GM21723 (cell line): ENCODE measurements around the gene SFSWAP.
"Not testable (repeated sequence)": the region's sequence is repeated elsewhere in the genome, so short reads cannot be mapped to it uniquely, and the experiment has no call there.

ENCODE experiments used
- ATAC-seq: cut with Tn5 transposase; IDR thresholded peaks from one replicate; pipeline ENCODE4 v1.9.1; 2021; ENCODE audit warnings: mild to moderate bottlenecking, moderate library complexity; ENCODE audit not compliant: unreplicated experiment

SFSWAP gene

DNA sequence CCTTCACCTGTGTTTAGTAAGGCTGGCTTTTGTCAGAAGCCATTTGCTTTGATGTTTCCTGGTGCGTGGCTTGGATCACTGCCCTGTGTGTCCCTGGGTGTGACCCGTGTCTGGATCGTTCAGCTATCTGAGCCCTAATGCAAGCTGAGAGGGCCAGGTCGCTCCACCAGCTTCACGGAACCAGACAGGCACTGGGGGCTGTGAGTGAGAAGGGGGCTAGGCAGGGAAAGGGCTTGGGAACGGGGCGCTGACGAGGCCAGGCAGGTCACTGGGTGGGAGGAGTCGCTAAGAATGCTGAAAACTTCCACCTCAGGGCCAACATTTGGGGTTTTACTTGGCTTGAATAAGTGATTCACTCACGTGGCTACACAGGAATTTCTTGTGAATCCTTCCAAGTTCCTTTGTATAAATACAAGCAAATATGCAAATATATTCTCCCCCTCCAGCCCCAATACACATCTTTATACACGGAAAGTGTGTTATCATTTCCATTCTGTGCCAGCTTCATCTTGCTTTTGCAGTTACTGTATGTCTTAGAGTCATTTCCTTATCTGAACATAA is 93.2 kb downstream of the SFSWAP start:
- no peak for ATAC-seq

DNA sequence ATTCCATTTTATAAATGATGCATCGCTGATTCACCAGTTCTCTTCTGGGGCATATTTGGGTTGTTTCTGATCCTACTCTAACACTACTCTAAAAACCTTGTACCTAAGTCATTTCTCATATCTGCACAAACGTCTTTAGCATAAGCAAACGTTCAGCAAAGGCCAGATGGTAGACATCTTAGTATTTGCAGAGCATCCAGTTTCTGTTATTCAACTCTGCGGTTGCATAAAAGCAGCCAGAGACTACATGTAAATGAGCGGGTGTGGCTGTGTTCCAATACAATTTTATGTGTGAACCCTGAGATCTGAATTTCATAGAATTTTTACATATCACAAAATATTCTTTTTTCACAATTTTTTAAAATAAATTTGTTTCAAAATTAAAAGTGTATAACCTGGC is 94.5 kb downstream of the SFSWAP start:
- ATAC-seq: no peak

GRCh38 chr12:131806674-131807073 is 95.8 kb downstream of the SFSWAP start:
- no peak for ATAC-seq

GRCh38 chr12:131808744-131809371 is 98.0 kb downstream of the SFSWAP start:
- ATAC-seq: no peak

DNA sequence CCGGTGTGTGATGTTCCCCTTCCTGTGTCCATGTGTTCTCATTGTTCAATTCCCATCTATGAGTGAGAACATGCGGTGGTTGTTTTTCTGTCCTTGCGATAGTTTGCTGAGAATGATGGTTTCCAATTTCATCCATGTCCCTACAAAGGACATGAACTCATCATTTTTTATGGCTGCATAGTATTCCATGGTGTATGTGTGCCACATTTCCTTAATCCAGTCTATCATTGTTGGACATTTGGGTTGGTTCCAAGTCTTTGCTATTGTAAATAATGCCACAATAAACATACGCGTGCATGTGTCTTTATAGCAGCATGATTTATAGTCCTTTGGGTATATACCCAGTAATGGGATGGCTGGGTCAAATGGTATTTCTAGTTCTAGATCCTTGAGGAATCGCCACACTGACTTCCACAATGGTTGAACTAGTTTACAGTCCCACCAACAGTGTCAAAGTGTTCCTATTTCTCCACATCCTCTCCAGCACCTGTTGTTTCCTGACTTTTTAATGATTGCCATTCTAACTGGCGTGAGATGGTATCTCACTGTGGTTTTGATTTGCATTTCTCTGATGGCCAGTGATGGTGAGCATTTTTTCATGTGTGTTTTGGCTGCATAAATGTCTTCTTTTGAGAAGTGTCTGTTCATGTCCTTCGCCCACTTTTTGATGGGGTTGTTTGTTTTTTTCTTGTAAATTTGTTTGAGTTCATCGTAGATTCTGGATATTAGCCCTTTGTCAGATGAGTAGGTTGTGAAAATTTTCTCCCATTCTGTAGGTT is 98.8 kb downstream of the SFSWAP start:
- not testable (repeated sequence) for ATAC-seq

- ATAC-seq: no peak
These were observed 99.8 kb downstream of the SFSWAP start for GRCh38 chr12:131810726-131811125.

DNA sequence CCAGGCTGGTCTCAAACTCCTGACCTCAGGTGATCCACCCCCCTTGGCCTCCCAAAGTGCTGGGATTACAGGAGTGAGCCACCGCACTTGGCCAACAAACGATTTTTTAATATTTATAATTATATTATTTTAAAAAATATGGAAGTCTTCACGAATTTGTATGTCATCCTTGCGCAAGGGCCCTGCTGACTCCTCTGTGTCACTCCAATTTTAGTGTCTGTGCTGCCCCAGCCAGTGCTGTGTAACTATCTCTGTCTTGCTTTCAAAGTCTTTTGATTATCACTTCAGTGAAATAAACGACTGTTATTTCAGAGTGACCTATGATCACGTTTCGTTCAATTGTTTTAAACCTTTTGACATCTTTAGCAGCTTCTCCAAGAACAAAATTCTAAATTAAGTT is 104.2 kb downstream of the SFSWAP start:
- ATAC-seq: no peak

DNA sequence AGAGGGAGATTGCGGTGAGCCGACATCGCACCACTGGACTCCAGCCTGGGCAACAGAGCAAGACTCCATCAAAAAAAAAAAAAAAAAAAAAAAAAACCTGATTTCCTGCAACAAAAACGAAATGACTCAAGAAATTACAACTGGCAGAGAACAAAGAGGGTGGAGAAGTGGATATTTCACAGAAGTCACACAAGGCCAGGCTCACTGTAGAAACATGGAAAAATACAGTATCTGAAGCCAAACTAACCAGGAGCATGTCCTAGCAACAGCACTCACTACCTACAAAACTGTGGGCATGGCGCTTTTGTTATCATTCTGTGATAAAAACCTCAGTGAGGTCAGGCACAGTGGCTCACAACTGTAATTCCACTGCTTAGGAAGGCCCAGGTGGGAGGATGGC is 105.6 kb downstream of the SFSWAP start:
- no peak for ATAC-seq

DNA sequence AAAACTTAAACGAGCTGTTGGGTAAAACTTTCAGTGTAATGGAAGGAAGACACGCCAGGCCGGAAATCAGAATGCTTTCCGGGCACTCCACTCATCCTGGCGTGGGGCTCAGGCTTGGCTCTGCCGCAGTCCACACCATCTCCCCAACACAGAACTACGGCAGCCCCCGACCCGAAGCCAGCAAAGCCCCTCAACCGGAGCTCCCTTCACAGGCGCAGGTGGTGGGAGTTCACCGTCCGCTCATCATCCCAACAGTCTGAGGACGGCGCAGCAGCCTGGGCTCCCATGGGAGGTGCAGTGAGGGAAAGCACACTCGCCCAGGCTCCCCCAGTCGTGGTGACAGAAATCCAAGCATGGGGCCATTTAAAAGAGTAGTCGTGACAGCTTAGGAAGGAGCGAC is 106.4 kb downstream of the SFSWAP start:
- ATAC-seq: no peak

GRCh38 chr12:131818821-131819585 is 108.1 kb downstream of the SFSWAP start:
- no peak for ATAC-seq

DNA sequence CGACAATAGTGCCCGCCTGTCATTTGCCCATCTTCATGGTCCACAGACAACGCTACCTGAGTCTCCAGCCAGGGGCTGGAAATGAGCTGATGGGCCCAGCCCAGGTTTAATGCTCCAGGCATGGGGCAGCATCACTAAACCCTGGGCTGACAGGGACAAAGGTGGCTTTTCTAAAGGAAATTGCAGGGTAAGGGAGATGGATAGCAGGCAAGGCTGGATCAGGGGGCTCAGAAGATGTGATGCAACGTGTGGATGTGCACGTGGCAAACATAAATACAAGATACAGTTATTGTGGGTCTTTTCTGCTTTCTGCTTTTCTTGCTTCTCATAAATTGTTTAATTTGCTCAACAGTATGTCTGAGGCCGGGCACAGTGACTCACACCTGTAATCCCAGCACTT is 113.6 kb downstream of the SFSWAP start:
- no peak for ATAC-seq

DNA sequence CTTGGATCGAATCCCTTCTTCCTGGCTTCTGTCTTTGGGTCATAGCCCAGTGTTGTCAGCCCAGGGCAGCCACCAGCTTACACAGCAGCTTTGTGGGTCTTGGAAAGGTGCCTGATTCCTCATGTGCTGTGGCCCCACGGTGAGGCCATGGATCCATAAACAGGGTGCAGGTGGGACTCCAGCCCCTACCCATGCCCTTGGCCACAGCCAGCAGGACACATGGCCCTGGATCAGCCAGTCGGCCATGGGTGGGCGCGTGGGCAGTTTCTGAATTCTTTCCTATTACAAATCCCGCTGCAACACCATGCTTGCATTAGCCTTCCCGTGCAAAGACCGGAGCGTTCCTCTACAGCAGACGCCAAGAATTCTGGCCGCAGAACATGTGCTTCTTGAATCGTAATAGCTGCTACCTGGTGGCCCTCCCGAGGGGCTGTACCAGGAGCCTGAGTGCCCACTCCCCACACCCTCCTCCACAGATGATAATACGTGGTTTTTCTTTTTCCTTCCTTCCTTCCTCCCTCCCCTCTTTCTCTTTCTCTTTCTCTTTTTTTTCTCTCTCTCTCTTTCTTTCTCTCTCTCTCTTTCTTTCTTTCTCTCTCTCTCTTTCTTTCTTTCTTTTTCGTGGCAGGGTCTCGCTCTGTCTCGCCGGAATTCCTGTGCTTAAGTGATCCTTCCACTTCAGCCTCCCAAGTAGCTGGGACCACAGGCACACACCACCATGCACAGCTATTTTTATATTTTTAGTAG is 114.4 kb downstream of the SFSWAP start:
- ATAC-seq: no peak

DNA sequence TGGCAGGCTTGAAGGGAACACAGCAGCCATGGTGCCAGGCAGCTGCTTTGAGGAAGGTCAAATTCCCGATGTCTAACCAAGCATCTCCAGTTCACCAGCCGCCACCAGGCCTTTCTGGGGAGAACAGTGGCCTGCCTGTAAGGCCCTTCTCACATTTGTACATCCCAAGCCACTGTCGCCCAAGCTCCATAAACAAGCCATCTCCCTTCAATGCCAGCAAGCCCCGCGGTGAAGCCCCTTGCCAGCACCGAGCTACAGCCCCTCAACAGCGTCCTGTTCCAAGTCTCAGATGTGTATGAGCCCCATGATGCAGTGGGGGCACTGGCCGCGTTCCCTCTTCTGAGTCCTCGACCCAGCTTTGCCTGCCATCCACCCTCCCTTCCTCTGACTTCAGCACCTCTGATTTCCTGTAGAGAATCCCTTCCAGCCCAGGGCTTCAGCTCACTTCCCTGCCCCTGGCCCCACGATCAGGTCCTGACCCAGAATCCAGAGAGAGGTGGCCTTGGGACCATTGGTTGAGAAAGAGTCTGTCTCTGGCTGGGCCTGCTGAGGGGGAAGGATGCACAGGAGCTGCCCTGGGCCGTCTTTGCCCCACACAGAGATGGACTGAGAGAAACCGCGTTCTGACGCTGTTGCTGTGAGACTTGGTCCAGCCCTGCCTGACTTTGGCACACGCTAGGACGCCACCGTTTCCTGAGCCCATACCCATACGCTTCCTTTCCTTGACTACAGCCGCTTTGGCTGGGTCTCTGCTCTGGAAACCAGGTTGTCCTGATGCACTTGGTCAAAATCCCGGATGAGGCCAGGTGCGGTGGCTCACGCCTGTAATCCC is 115.4 kb downstream of the SFSWAP start:
- ATAC-seq: no peak

DNA sequence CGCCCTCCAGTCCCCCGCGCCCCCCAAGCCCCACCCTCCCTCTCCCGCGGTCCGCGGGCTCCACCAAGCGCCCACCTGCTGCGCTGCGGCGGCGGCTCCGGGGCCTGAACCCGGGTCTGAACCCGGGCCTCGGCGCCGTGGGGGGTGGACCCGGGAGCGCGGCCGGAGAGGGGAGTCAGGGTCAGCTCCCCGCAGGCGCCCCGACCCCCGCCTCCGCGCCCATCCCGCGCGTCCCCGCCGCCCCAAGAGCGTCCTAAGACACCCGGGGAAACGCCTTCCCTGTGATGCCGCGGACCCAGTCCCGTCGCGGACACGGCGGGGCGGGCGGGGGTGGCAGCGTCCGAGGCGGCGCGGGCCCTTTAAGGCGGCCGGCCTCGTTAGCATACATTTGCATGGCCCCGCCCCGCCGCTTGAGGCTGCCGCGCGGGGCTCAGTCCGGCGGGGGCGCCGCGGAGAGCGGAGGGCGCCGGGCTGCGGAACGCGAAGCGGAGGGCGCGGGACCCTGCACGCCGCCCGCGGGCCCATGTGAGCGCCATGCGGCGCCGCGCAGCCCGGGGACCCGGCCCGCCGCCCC is 117.2 kb downstream of the SFSWAP start, which contains the start of gene MMP17:
Gene MMP17, plus strand, starts transcription at position 433 of the 574 bp plus-strand sequence. Its CDS starts 102 bp downstream, at position 535.
- no peak for ATAC-seq

GRCh38 chr12:131828671-131829355 is 117.9 kb downstream of the SFSWAP start:
- ATAC-seq: no peak

GRCh38 chr12:131829356-131829747 is 118.5 kb downstream of the SFSWAP start:
- ATAC-seq: no peak

DNA sequence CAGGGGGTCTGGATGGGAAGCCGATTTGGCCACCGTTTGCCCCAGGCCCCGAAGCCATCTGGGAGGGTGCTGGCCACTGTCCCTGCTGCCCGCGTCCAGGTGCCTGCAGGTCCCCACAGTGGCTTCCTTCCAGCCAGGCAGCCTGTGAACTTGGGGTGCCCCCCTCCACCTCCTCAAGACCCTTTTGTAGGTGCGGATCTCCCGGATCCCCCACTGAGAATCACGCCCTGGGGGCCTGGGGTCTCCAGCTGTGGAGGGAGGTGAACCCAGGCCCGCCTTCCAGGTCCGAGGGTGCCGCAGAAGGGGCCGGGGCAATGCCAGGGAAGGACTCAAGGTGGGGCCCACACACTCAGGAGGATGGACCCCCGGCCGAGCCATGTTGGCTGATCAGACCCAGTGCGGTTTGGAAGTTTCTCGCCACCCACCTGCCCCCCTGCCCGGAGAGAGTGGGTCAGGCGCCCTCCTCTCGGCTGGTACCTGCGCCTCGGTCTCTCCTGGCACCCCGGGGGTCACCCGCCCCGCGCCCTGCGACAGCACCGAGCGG is 119.0 kb downstream of the SFSWAP start:
- no peak for ATAC-seq

DNA sequence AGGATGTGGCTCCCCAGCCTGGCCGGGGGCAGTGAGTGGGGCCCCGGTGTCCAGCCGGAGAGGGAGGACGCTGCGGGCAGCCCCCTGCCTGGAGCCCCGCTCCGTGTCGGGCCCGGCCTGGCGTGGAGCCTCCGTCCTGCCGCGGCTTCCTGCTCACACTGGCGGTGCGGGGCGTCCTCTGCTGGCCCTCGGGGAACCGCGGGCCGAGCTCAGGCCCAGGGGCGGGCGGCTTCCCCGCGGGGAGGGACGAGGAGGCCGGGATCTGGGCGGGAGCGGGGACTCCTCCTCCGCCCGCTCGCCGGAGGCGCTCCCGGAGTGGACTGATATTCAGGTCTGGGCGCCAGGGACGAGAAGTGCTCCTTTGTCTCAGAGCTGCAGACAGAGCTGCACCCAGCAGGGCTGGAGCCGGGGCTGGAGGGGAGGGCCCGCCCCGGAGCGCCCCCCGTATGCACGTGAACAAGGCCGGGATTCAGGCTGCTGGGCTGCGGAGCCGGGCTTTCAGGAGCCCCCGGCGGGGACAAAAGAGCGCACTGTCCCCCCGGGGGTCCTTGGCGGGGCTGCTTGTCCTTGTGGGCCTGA is 119.5 kb downstream of the SFSWAP start:
- ATAC-seq: no peak
